Subcutaneous abdominal adipose tissue (tissue), 5 donors: ENCODE measurements around the gene RASL10A.
"Not testable (repeated sequence)": the region's sequence is repeated elsewhere in the genome, so short reads cannot be mapped to it uniquely, and the experiment has no call there.

Source experiments
- H3K27ac ChIP-seq: one replicate; pipeline ENCODE4 v1.7.0; 2013; ENCODE audit warnings: low read depth, mild to moderate bottlenecking, inconsistent platforms, low read length, moderate library complexity
- H3K27me3 ChIP-seq, 5 donors: one replicate each; pipeline ENCODE4 v1.7.0; 2013; ENCODE audit warnings: low read length in 5 of 5, inconsistent platforms in 1 of 5; ENCODE audit not compliant: control insufficient read depth in 5 of 5, insufficient read depth in 4 of 5
- H3K36me3 ChIP-seq, 5 donors: one replicate each; pipeline ENCODE4 v1.7.0; 2013; ENCODE audit warnings: low read length in 5 of 5; ENCODE audit not compliant: control insufficient read depth in 5 of 5, insufficient read depth in 5 of 5
- H3K4me1 ChIP-seq, 5 donors: one replicate each; pipeline ENCODE4 v1.7.0; 2013; ENCODE audit warnings: low read length in 5 of 5, mild to moderate bottlenecking in 3 of 5, moderate library complexity in 1 of 5; ENCODE audit not compliant: control insufficient read depth in 5 of 5, insufficient read depth in 5 of 5
- H3K4me3 ChIP-seq, 5 donors: one replicate each; pipeline ENCODE4 v1.7.0; 2013; ENCODE audit warnings: low read length in 5 of 5, low read depth in 1 of 5
- H3K9ac ChIP-seq, 5 donors: one replicate each; pipeline ENCODE4 v1.7.0; 2013; ENCODE audit warnings: low read length in 5 of 5, mild to moderate bottlenecking in 4 of 5, moderate library complexity in 3 of 5
- H3K9me3 ChIP-seq, 5 donors: one replicate each; pipeline ENCODE4 v1.7.0; 2013; ENCODE audit warnings: low read length in 5 of 5; ENCODE audit not compliant: control insufficient read depth in 5 of 5
- donor health status: healthy.
- donor health status: healthy.
- donor health status: healthy.
- donor health status: healthy.
- donor health status: healthy.

RASL10A gene

GRCh38 chr22:29346659-29347058, 31.2 kb upstream of the RASL10A start:
- no peaks in the 10 kb centered on the region for H3K27me3 ChIP-seq
- no peak overlapping the region for H3K9ac ChIP-seq
- H3K4me1 ChIP-seq, result peaks cover 3 to 39% (median 27%) of the 10 kb centered on the region in 5 donors
- H3K27ac ChIP-seq, result no peak overlapping the region
- H3K4me3 ChIP-seq, result no peak overlapping the region
- peaks cover 11 to 86% (median 72%) of the 10 kb centered on the region in 5 donors for H3K36me3 ChIP-seq
- no peaks in the 10 kb centered on the region for H3K9me3 ChIP-seq

GRCh38 chr22:29345932-29346331, 30.4 kb upstream of the RASL10A start:
- H3K4me1 ChIP-seq, result peaks cover 3 to 39% (median 27%) of the 10 kb centered on the region in 5 donors
- H3K9ac ChIP-seq, result no peak overlapping the region
- no peak overlapping the region for H3K27ac ChIP-seq
- H3K36me3 ChIP-seq, result peaks cover 11 to 86% (median 72%) of the 10 kb centered on the region in 5 donors
- no peaks in the 10 kb centered on the region for H3K27me3 ChIP-seq
- no peak overlapping the region for H3K4me3 ChIP-seq
- no peaks in the 10 kb centered on the region for H3K9me3 ChIP-seq

- H3K4me3 ChIP-seq, H3K9ac ChIP-seq, H3K27me3 ChIP-seq, H3K27ac ChIP-seq, H3K9me3 ChIP-seq: not testable (repeated sequence)
- Histone ChIP-seq H3K36me3 (peaks cover 11 to 86% (median 72%) of the 10 kb centered on the region in 5 donors), H3K4me1 (peaks cover 3 to 39% (median 27%) of the 10 kb centered on the region in 5 donors)
These were observed 29.4 kb upstream of the RASL10A start for GRCh38 chr22:29344889-29345288.

- Histone ChIP-seq H3K9me3 (no peaks in the 10 kb centered on the region), H3K9ac (no peak overlapping the region), H3K27me3 (no peaks in the 10 kb centered on the region), H3K4me1 (peaks cover 3 to 39% (median 27%) of the 10 kb centered on the region in 5 donors), H3K27ac (no peak overlapping the region), H3K36me3 (peaks cover 11 to 86% (median 72%) of the 10 kb centered on the region in 5 donors), H3K4me3 (no peak overlapping the region)
These were observed 28.6 kb upstream of the RASL10A start for GRCh38 chr22:29344137-29344536.

- no peaks in the 10 kb centered on the region for H3K27me3 ChIP-seq
- no peak overlapping the region for H3K27ac ChIP-seq
- H3K36me3 ChIP-seq, result peaks cover 7 to 86% (median 71%) of the 10 kb centered on the region in 5 donors
- no peak overlapping the region for H3K4me3 ChIP-seq
- no peak overlapping the region for H3K9ac ChIP-seq
- no peaks in the 10 kb centered on the region for H3K9me3 ChIP-seq
- peaks cover 3 to 39% (median 27%) of the 10 kb centered on the region in 5 donors for H3K4me1 ChIP-seq
These were observed 27.9 kb upstream of the RASL10A start for GRCh38 chr22:29343313-29343805.

- H3K4me1 ChIP-seq, result peaks cover 3 to 35% (median 28%) of the 10 kb centered on the region in 5 donors
- H3K9me3 ChIP-seq, result no peaks in the 10 kb centered on the region
- no peak overlapping the region for H3K27ac ChIP-seq
- no peaks in the 10 kb centered on the region for H3K27me3 ChIP-seq
- H3K9ac ChIP-seq, result no peak overlapping the region
- peaks cover 1 to 86% (median 72%) of the 10 kb centered on the region in 5 donors for H3K36me3 ChIP-seq
- H3K4me3 ChIP-seq, result no peak overlapping the region
These were observed 27.2 kb upstream of the RASL10A start for GRCh38 chr22:29342577-29343312.

GRCh38 chr22:29342177-29342576, 26.7 kb upstream of the RASL10A start:
- peaks cover 3 to 35% (median 29%) of the 10 kb centered on the region in 5 donors for H3K4me1 ChIP-seq
- H3K27ac ChIP-seq, result no peak overlapping the region

GRCh38 chr22:29341849-29342127, 26.3 kb upstream of the RASL10A start:
- Histone ChIP-seq H3K4me1 (peaks cover 0 to 35% (median 29%) of the 10 kb centered on the region in 5 donors), H3K4me3 (no peak overlapping the region), H3K27ac (no peak overlapping the region), H3K27me3 (no peaks in the 10 kb centered on the region), H3K9me3 (no peaks in the 10 kb centered on the region), H3K36me3 (peaks cover 0 to 86% (median 72%) of the 10 kb centered on the region in 5 donors), H3K9ac (no peak overlapping the region)

More at GRCh38 chr22:29342177-29342576, 26.7 kb upstream of the RASL10A start:
- Histone ChIP-seq H3K9me3 (no peaks in the 10 kb centered on the region), H3K36me3 (peaks cover 0 to 86% (median 72%) of the 10 kb centered on the region in 5 donors), H3K9ac (no peak overlapping the region), H3K27me3 (no peaks in the 10 kb centered on the region), H3K4me3 (no peak overlapping the region)

- Histone ChIP-seq H3K4me3 (no peak overlapping the region), H3K27me3 (no peaks in the 10 kb centered on the region), H3K9ac (peak overlapping the region in 1 of 5 donors; percentile 14), H3K9me3 (no peaks in the 10 kb centered on the region), H3K27ac (no peak overlapping the region), H3K36me3 (peaks cover 0 to 85% (median 71%) of the 10 kb centered on the region in 5 donors), H3K4me1 (peaks cover 0 to 35% (median 29%) of the 10 kb centered on the region in 5 donors)
These were observed 25.8 kb upstream of the RASL10A start for GRCh38 chr22:29341056-29341848.

- Histone ChIP-seq H3K4me1 (peaks cover 0 to 32% (median 26%) of the 10 kb centered on the region in 5 donors), H3K9ac (no peak overlapping the region), H3K9me3 (no peaks in the 10 kb centered on the region), H3K27ac (no peak overlapping the region), H3K27me3 (no peaks in the 10 kb centered on the region), H3K4me3 (no peak overlapping the region), H3K36me3 (peaks cover 0 to 85% (median 73%) of the 10 kb centered on the region in 5 donors)
These were observed 25.1 kb upstream of the RASL10A start for GRCh38 chr22:29340566-29340965.
